Peyer's patch (tissue), 4 donors: Measurements from ENCODE around the gene TK1.

ENCODE experiments used
- POLR2A ChIP-seq, 2 donors: fragments of 450-650 bp; IDR thresholded peaks; one replicate each; pipeline ENCODE4 v1.5.1; 2017; ENCODE audit warnings: antibody characterized with exemption in 2 of 2, mild to moderate bottlenecking in 2 of 2, moderate library complexity in 2 of 2
- TF ChIP-seq, protein P1 (sequence below), 6 experiments: fragments of 450-650 bp in 4 of 6; fragments of 200-600 bp in 2 of 6; sonication (generic) in 1 of 6; IDR thresholded peaks; one replicate each; pipeline ENCODE4 v1.5.1; 2017 to 2019; ENCODE audit warnings: antibody characterized with exemption in 6 of 6, mild to moderate bottlenecking in 3 of 6, moderate library complexity in 1 of 6

DNA sequence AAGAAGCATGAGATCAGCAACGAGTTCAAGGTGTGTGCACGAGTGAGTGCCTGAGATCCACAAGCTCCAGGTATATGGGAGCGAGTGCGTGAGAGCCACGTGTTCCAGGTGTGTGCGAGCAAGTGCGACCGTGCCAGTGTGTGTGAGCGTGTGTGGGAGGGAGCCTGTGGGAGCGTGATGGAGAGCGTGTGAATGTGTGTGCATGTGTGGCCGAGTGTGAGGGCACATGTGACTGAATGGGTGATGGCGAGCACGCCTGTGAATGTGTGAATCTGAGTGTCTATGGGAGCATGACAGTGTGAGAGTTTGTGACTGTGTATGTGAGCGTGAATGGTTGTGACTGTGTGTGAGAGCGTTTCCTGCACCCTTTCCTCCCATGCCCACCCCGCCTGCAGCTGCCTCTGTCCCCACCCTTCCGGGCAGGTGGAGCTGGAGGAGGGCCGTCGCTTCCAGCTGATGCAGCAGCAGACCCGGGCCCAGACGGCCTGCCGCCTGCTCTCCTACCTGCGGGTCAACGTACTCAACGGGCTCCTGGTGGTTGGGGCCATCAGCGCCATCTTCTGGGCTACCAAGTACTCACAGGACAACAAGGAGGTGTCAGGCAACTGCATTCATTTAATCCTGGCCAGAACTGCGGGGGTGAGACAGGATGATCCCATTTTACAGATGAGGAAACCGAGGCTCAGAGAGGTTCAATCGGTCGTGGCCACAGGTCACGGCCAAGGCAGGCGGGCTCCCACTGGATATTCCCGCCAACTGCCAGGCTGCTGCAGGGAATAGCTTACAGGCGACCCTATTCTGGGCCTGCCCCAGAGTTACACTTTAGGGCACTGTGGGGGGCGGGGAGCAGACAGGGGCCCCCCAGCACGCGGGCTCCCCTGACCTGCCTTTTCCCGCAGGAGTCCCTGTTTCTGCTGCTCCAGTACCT, 52.6 kb downstream of the TK1 start:
- TF ChIP-seq POLR2A (IDR thresholded peaks at IDR 0.05), result no peak
- TF ChIP-seq, protein P1, sequence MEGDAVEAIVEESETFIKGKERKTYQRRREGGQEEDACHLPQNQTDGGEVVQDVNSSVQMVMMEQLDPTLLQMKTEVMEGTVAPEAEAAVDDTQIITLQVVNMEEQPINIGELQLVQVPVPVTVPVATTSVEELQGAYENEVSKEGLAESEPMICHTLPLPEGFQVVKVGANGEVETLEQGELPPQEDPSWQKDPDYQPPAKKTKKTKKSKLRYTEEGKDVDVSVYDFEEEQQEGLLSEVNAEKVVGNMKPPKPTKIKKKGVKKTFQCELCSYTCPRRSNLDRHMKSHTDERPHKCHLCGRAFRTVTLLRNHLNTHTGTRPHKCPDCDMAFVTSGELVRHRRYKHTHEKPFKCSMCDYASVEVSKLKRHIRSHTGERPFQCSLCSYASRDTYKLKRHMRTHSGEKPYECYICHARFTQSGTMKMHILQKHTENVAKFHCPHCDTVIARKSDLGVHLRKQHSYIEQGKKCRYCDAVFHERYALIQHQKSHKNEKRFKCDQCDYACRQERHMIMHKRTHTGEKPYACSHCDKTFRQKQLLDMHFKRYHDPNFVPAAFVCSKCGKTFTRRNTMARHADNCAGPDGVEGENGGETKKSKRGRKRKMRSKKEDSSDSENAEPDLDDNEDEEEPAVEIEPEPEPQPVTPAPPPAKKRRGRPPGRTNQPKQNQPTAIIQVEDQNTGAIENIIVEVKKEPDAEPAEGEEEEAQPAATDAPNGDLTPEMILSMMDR (IDR thresholded peaks at IDR 0.05), result peak in 5 of 6 experiments; percentile 58 to 76 (median 71)
